ENCODE results near the gene SLC38A8.

DNA sequence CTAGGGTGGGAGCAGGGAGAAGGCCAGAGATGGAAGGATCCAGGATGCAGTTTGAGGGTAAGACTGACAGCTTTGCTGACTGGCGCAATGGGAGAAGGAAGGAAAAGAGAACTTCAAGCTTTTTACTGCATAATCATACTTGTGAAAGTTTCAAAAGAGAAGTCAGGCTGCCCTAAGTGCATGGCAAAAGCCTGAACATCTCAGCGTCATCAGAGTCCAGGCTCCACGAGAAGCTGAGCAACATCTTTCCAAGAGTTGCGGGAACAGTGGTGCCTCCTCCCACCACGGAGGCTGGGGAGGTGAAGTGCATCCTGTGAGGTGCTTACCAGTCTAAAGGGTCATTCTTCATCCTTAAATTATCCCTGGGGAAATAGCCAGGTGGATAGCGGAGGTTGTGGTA lies 26.9 kb upstream of the SLC38A8 start:
- TF ChIP-seq, protein P1, sequence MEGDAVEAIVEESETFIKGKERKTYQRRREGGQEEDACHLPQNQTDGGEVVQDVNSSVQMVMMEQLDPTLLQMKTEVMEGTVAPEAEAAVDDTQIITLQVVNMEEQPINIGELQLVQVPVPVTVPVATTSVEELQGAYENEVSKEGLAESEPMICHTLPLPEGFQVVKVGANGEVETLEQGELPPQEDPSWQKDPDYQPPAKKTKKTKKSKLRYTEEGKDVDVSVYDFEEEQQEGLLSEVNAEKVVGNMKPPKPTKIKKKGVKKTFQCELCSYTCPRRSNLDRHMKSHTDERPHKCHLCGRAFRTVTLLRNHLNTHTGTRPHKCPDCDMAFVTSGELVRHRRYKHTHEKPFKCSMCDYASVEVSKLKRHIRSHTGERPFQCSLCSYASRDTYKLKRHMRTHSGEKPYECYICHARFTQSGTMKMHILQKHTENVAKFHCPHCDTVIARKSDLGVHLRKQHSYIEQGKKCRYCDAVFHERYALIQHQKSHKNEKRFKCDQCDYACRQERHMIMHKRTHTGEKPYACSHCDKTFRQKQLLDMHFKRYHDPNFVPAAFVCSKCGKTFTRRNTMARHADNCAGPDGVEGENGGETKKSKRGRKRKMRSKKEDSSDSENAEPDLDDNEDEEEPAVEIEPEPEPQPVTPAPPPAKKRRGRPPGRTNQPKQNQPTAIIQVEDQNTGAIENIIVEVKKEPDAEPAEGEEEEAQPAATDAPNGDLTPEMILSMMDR (IDR thresholded peaks at IDR 0.05), result no peak
- TF ChIP-seq POLR2A (IDR thresholded peaks at IDR 0.05), result no peak
